Activated T-helper 2 cell treated with anti-CD3 and anti-CD28 coated beads, Interferon-gamma antibody, Interleukin-2, Interleukin-4, amounts not matched to agents 10 μg/mL and 5 μg/mL and 100 μg/mL, durations not matched to agents 14 hours and 24 hours and 36 hours (primary cell): Measurements from ENCODE around the gene GPC5. TPM values are rescaled to one million over a fixed set of nuclear protein-coding genes. Genes with fewer than 3 reads are reported as not detected.
"Not testable (repeated sequence)": the region's sequence is repeated elsewhere in the genome, so short reads cannot be mapped to it uniquely, and the experiment has no call there.

Source experiments
- DNase-seq: peaks from one replicate; pipeline ENCODE4 v3.0.0; 2021; ENCODE audit warnings: low spot score
- H3K27ac Mint-ChIP-seq: one replicate; pipeline ENCODE4 v1.8.0; 2021; ENCODE audit warnings: mixed read lengths
- H3K27me3 Mint-ChIP-seq: one replicate; pipeline ENCODE4 v1.8.0; 2021; ENCODE audit warnings: low read depth, mixed read lengths
- H3K36me3 Mint-ChIP-seq: one replicate; pipeline ENCODE4 v1.8.0; 2021; ENCODE audit warnings: low read depth, mixed read lengths
- H3K4me1 Mint-ChIP-seq: one replicate; pipeline ENCODE4 v1.8.0; 2021; ENCODE audit warnings: low read depth, mixed read lengths
- H3K4me3 Mint-ChIP-seq: one replicate; pipeline ENCODE4 v1.8.0; 2021; ENCODE audit warnings: low read depth, mild to moderate bottlenecking, moderate library complexity, mixed read lengths
- H3K9me3 Mint-ChIP-seq: one replicate; pipeline ENCODE4 v1.8.0; 2021; ENCODE audit warnings: mixed read lengths
- intact Hi-C: fragments of 100-400 bp; cut with micrococcal nuclease; formaldehyde crosslinking; loops from one replicate; pipeline ENCODE4 v1.15.1; 2023
- total RNA-seq: library from RNA; stranded (reverse); gene quantifications from 2 replicates; pipeline ENCODE4 v1.2.3, GENCODE V29; 2022

GPC5 gene
- total RNA-seq, 1 donor from 2014 or later = 0.57 TPM

DNA sequence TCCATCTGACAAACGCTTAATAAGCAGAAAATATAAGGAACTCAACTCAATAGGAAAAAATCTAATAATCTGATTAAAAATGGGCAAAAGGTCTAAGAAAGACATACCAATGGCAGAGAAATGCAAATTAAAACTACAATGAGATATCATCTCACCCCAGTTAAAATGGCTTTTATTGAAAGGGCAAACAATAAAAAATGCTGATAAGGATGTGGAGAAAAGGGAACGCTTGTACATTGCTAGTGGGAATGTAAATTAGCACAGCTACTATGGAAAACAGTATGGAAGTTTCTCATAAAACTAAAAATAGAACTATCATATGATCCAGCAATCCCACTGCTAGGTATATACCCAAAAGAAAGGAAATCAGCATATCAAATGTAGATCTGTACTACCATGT, 1319.4 kb downstream of the GPC5 start:
- H3K27me3 Mint-ChIP-seq = no peaks in the 10 kb centered on the region
- no peaks in the 10 kb centered on the region for H3K4me1 Mint-ChIP-seq
- intact Hi-C loops = no loop called here
- H3K27ac Mint-ChIP-seq = no peak overlapping the region
- no peak for DNase-seq
- H3K36me3 Mint-ChIP-seq = no peaks in the 10 kb centered on the region
- no peak overlapping the region for H3K4me3 Mint-ChIP-seq
- H3K9me3 Mint-ChIP-seq = peaks cover 6% of the 10 kb centered on the region

DNA sequence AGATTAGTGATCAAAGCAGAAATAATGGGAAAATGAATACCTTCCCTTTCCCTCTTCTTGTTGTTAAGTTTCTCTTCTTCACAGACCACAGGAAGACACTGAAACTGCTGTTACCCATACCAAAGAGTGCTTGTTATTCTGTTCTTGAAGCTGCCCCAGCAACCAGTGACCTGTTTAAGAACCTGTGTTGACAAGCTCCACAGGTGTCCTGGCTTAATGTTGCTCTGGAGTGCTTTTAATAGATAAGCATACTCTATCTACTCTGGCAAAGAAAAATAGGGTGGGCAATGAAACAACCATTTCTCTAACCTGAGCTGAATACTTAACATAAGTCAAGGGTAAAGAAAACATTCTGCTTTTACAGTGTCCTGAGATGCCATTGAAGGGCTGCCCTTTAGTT, 1321.4 kb downstream of the GPC5 start:
- intact Hi-C loops = no loop called here
- Mint-ChIP-seq H3K27me3 (no peaks in the 10 kb centered on the region), H3K27ac (no peak overlapping the region), H3K9me3 (peaks cover 4% of the 10 kb centered on the region), H3K4me3 (no peak overlapping the region), H3K36me3 (no peaks in the 10 kb centered on the region), H3K4me1 (no peaks in the 10 kb centered on the region)
- DNase-seq = no peak

DNA sequence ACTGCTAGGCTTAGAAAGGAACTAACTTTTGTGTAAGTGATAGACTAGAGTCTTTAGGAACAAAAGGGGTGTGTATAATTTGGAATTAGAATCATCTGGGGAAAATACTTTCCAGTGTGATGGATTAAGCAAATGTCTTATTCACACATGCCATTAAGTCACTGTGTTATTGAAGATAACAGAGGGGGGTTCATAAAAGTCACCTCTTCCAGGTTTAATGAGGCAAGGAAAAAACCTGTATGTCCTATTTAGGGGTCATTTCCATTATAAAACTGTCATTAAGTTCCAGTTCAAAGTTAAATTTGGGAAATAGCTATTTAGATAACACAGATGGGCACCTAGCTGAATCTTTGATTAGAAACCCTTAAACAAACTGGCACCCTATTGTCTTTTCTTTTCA, 1323.2 kb downstream of the GPC5 start:
- Mint-ChIP-seq H3K27ac (no peak overlapping the region), H3K9me3 (no peaks in the 10 kb centered on the region), H3K4me3 (no peak overlapping the region), H3K27me3 (no peaks in the 10 kb centered on the region), H3K4me1 (no peaks in the 10 kb centered on the region), H3K36me3 (no peaks in the 10 kb centered on the region)
- DNase-seq = no peak
- intact Hi-C loops = no loop called here

DNA sequence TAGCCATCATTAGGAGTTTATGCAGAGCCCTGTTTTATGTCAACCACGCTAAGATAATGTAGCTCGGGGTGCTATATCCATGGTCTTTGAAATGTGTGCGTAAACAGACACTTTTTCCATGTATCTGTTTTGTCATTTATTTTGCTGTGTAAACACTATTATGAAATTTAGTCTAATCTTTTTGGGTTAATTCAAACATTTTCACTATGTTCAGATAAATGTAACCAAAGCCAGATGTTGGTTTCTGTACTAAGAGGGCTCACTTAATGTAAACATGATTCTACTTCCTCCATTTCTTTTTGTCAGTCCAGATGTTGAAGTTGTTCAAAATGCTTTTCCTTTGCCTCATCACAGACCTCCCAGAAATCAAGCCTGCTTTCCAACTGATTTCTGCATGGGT, 1328.7 kb downstream of the GPC5 start:
- Mint-ChIP-seq H3K9me3 (peaks cover 10% of the 10 kb centered on the region), H3K27me3 (no peaks in the 10 kb centered on the region), H3K4me1 (no peaks in the 10 kb centered on the region), H3K36me3 (no peaks in the 10 kb centered on the region), H3K4me3 (no peak overlapping the region), H3K27ac (no peak overlapping the region)
- intact Hi-C loops = no loop called here
- DNase-seq = no peak

DNA sequence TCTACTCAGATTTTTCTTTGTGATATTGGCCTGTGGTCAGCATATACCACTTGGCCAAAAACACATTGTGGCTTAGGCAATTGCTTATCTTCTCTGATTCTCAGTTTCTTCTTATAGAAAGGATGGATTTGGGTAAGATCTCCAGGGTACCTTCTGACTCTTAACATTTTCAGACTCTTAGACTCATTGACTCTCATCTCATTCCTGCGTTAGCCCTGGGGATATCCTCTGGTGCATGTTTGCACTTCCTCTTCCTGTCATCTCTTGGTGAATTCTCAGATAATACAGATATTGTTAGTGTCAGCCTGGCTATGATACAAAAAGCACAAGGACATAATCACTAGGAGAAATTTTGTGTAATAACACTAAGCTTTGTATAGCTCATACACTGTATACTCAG, 1335.6 kb downstream of the GPC5 start:
- Mint-ChIP-seq H3K4me1 (no peaks in the 10 kb centered on the region), H3K36me3 (no peaks in the 10 kb centered on the region)

DNA sequence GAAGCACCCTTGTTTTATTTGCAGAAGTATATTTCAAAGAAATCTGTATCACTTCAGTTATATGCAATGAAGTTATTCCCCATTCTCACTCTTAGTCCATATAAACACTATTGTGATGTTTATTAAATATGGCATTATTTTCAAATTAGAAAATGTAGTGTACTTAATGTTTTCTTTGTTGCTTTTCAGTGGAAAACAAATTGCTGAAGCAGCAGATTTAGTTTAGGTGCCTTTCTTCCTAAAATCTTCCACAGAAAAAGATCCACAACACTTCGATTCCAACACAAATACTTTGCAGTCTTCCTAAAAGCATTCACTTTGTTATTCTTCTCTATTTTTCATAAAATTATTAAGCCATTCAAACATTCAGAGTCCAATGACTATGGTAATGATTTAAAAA, 1336.1 kb downstream of the GPC5 start:
- peaks cover 15% of the 10 kb centered on the region for H3K9me3 Mint-ChIP-seq
- no peaks in the 10 kb centered on the region for H3K36me3 Mint-ChIP-seq
- no peaks in the 10 kb centered on the region for H3K4me1 Mint-ChIP-seq
- H3K27ac Mint-ChIP-seq = no peak overlapping the region
- no peaks in the 10 kb centered on the region for H3K27me3 Mint-ChIP-seq
- no peak overlapping the region for H3K4me3 Mint-ChIP-seq
- intact Hi-C loops = no loop called here
- no peak for DNase-seq

More for the DNA sequence above, 1335.6 kb downstream of the GPC5 start:
- intact Hi-C loops = no loop called here
- Mint-ChIP-seq H3K27me3 (no peaks in the 10 kb centered on the region), H3K4me3 (no peak overlapping the region), H3K27ac (no peak overlapping the region), H3K9me3 (peaks cover 14% of the 10 kb centered on the region)
- DNase-seq = no peak

DNA sequence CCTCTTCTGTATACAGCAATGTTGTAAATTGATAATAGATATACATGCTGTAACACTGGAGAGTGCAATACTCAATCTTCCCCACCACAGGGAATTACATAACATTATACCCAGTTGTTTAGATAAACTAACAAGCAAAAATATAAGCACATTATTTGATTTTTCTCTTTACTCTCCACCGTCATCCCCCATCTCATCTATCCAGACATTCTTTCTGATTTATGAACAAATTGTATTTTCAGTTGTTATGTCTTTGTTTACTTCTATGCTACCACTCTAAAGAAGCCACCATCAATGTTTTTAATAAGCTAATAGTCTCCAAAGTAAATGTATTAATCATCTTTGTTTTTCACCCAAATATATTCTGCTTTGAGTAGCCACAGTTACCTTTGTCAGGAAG, 1337.5 kb downstream of the GPC5 start:
- intact Hi-C loops = no loop called here

DNA sequence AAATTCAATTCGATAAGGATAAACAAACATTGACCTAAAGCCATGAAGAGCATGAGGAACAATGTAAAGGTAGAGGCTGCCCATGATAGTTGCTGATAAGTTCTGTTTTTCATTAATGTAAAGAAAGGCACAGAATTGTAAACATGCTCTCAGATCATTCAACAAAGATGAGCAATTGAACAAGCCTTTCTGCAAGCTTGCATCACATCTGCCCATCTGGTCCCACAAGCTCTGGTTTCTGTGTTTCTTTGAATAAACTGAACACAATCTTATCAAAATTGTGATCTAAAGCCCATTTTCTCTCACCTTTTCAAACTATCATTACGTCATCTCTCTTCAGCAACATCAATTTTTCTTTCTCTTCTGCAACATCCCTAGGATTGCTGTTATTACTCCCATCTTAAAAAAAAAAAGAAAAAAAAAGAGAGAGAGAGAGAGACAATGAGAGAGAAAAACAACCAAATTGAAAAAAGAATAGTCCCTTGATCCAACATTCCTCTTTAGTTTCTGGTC, 1340.9 kb downstream of the GPC5 start:
- intact Hi-C loops = no loop called here
- Mint-ChIP-seq H3K4me3 (no peak overlapping the region), H3K27me3 (no peaks in the 10 kb centered on the region), H3K4me1 (no peaks in the 10 kb centered on the region), H3K27ac (no peak overlapping the region), H3K36me3 (no peaks in the 10 kb centered on the region), H3K9me3 (peaks cover 24% of the 10 kb centered on the region)
- DNase-seq = no peak

More for the DNA sequence above, 1337.5 kb downstream of the GPC5 start:
- H3K27me3 Mint-ChIP-seq = no peaks in the 10 kb centered on the region
- H3K4me1 Mint-ChIP-seq = no peaks in the 10 kb centered on the region
- peaks cover 21% of the 10 kb centered on the region for H3K9me3 Mint-ChIP-seq
- no peak overlapping the region for H3K4me3 Mint-ChIP-seq
- no peak for DNase-seq
- no peaks in the 10 kb centered on the region for H3K36me3 Mint-ChIP-seq
- no peak overlapping the region for H3K27ac Mint-ChIP-seq

DNA sequence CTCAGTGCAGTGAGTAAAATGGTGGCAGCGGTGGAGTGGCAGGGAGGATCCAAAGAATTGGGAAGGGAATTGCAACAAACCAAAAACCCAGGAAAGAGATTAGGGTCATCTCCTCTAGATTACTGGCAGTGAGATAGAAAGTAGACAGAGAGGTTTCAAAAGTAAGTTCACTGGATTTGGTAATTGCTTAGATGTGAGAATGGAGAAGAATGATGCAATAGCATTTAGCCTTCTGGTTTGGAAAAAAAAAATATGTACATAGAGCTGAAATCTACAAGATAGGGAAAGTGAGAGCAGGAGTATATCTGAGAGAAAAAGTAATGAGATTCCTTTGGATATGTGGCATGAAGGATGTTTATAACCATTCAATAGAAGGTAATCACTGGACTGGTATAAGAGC, 1345.6 kb downstream of the GPC5 start:
- no peak overlapping the region for H3K27ac Mint-ChIP-seq
- no peak overlapping the region for H3K4me3 Mint-ChIP-seq
- peaks cover 18% of the 10 kb centered on the region for H3K9me3 Mint-ChIP-seq
- DNase-seq = no peak
- intact Hi-C loops = no loop called here
- no peaks in the 10 kb centered on the region for H3K36me3 Mint-ChIP-seq
- H3K27me3 Mint-ChIP-seq = no peaks in the 10 kb centered on the region
- no peaks in the 10 kb centered on the region for H3K4me1 Mint-ChIP-seq

DNA sequence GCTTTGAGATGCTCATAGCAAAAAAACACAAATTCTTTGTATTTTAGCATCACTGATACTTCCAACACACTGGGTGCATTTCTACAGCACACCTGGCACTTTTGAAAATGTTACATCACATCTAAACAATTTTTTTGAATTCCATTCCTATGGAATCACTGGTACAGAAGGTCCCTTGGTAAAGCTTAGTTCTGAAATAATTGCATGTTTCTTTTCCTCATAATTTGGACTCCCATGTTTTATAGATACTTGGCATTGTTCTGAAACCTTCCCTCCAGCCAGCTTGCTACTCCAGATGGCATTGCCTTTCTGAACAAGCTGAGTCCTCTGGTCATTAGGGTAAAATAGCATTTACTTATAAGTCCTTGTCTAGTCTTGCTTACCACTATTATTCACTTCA, 1346.8 kb downstream of the GPC5 start:
- Mint-ChIP-seq H3K36me3 (no peaks in the 10 kb centered on the region), H3K27me3 (no peaks in the 10 kb centered on the region), H3K4me3 (no peak overlapping the region), H3K27ac (no peak overlapping the region), H3K9me3 (peaks cover 10% of the 10 kb centered on the region), H3K4me1 (no peaks in the 10 kb centered on the region)
- intact Hi-C loops = no loop called here
- DNase-seq = no peak

DNA sequence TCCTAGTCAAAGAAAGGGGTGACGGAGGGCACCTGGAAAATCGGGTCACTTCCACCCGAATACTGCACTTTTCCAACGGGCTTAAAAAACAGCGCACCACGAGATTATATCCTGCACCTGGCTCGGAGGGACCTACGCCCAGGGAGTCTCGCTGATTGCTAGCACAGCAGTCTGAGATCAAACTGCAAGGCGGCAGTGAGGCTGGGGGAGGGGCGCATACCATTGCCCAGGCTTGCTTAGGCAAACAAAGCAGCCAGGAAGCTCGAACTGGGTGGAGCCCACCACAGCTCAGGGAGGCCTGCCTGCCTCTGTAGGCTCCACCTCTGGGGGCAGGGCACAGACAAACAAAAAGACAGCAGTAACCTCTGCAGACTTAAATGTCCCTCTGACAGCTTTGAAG, 1354.3 kb downstream of the GPC5 start:
- H3K27me3 Mint-ChIP-seq, H3K36me3 Mint-ChIP-seq, H3K27ac Mint-ChIP-seq, H3K4me1 Mint-ChIP-seq, H3K4me3 Mint-ChIP-seq, H3K9me3 Mint-ChIP-seq, DNase-seq, intact Hi-C loops: not testable (repeated sequence)

DNA sequence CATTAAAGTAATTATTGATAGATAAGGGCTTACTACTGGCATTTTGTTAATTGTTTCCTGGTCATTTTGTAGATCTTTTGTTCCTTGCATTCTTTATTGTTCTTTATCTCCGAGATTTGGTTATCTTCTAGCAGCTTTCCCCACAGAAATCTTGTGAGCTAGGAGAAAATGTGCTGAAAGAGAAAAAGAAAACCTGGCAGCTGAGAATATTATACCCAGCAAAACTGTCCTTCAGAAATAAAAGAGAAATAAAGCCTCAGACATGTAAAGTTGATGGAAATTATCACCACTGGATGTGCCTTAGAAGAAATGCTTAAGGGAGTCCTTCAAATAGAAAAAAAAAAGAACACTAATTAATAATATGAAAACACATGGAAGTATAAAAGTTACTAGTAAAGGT, 1363.3 kb downstream of the GPC5 start:
- H3K27ac Mint-ChIP-seq = no peak overlapping the region
- no peak for DNase-seq
- no peak overlapping the region for H3K4me3 Mint-ChIP-seq
- intact Hi-C loops = no loop called here
- no peaks in the 10 kb centered on the region for H3K4me1 Mint-ChIP-seq
- no peaks in the 10 kb centered on the region for H3K36me3 Mint-ChIP-seq
- no peaks in the 10 kb centered on the region for H3K27me3 Mint-ChIP-seq
- peaks cover 25% of the 10 kb centered on the region for H3K9me3 Mint-ChIP-seq

DNA sequence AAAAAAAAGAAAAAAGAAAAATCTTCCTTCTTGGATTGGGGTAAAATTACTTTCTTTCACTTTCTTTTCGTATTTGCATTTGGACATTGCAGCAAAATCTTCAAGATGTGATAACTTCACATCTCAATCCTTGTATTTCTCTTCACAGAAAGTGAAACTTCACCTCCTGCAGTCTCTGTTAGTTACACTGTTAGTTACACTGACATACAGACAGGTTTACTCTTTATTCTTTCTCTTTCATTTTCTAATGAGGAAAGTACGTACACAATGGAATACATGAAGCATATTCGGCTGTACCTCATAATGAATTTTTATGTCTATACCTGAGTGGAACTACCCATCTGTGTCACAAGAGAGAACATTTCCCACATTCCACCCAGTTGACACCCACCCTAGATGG, 1369.0 kb downstream of the GPC5 start:
- Mint-ChIP-seq H3K9me3 (peaks cover 26% of the 10 kb centered on the region), H3K27ac (no peak overlapping the region), H3K36me3 (no peaks in the 10 kb centered on the region), H3K4me1 (no peaks in the 10 kb centered on the region), H3K27me3 (no peaks in the 10 kb centered on the region), H3K4me3 (no peak overlapping the region)
- DNase-seq = no peak
- intact Hi-C loops = no loop called here

DNA sequence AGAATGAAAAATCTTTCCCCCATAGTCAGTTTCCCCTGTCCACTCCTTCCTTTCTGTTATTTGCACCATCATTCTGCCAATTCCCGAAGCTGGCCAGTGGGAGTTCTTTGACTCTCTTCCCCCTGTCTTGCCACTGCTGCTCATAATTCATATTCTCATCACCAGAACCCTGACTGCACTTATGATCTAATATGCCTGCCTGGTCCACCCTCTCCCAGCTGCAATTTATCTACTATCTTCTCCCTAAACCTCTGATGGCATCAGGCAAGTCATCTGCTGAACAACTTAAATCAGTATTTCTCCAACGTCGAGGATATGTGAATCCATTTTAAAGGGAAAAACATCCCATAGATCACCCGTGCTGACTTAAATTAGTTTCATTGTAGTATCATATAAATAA, 1370.2 kb downstream of the GPC5 start:
- Mint-ChIP-seq H3K4me1 (no peaks in the 10 kb centered on the region), H3K4me3 (no peak overlapping the region), H3K36me3 (no peaks in the 10 kb centered on the region), H3K9me3 (peaks cover 17% of the 10 kb centered on the region), H3K27me3 (no peaks in the 10 kb centered on the region), H3K27ac (no peak overlapping the region)
- intact Hi-C loops = no loop called here
- DNase-seq = no peak
